ENCODE results near the gene PHF24.

PHF24 gene

DNA sequence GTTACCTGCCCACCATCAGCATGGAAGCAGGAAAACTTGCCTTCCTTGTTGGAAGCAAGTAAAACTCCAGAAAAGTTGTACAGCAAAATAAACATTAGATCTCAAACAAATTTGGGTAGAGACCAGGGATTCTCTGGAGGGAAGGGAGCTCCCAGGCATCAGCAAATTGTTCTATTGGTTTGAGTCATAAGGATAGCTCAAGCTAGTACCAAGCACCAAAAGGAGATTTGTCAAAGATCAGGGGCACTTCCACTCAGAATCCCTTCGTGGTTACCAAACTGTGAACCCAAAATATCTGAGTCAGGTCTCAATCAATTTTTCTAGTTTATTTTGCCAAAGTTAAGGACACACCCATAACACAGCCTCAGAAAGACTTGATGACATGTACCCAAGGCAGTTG, 69.3 kb downstream of the PHF24 start:
- no peak overlapping the region for H3K4me3 Mint-ChIP-seq
- DNase-seq: no peak
- peaks cover 20% of the 10 kb centered on the region for H3K9me3 Mint-ChIP-seq
- TF ChIP-seq, protein P1, sequence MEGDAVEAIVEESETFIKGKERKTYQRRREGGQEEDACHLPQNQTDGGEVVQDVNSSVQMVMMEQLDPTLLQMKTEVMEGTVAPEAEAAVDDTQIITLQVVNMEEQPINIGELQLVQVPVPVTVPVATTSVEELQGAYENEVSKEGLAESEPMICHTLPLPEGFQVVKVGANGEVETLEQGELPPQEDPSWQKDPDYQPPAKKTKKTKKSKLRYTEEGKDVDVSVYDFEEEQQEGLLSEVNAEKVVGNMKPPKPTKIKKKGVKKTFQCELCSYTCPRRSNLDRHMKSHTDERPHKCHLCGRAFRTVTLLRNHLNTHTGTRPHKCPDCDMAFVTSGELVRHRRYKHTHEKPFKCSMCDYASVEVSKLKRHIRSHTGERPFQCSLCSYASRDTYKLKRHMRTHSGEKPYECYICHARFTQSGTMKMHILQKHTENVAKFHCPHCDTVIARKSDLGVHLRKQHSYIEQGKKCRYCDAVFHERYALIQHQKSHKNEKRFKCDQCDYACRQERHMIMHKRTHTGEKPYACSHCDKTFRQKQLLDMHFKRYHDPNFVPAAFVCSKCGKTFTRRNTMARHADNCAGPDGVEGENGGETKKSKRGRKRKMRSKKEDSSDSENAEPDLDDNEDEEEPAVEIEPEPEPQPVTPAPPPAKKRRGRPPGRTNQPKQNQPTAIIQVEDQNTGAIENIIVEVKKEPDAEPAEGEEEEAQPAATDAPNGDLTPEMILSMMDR (IDR thresholded peaks at IDR 0.05): no peak
- peaks cover 43% of the 10 kb centered on the region for H3K4me1 Mint-ChIP-seq
- peak overlapping the region; percentile 84 for H3K27ac Mint-ChIP-seq
- peaks cover 59% of the 10 kb centered on the region for H3K36me3 Mint-ChIP-seq (ENCODE audit: low read depth)
- no peaks in the 10 kb centered on the region for H3K27me3 Mint-ChIP-seq (ENCODE audit: low read depth, poor library complexity)

- peaks cover 43% of the 10 kb centered on the region for H3K4me1 Mint-ChIP-seq
- TF ChIP-seq, protein P1 (IDR thresholded peaks at IDR 0.05): no peak
- no peak overlapping the region for H3K27ac Mint-ChIP-seq
- H3K36me3 Mint-ChIP-seq (ENCODE audit: low read depth): peaks cover 55% of the 10 kb centered on the region
- DNase-seq: no peak
- no peaks in the 10 kb centered on the region for H3K27me3 Mint-ChIP-seq (ENCODE audit: low read depth, poor library complexity)
- H3K9me3 Mint-ChIP-seq: peaks cover 20% of the 10 kb centered on the region
- H3K4me3 Mint-ChIP-seq: no peak overlapping the region
These were observed 69.8 kb downstream of the PHF24 start for GRCh38 chr9:35027860-35028259.

DNA sequence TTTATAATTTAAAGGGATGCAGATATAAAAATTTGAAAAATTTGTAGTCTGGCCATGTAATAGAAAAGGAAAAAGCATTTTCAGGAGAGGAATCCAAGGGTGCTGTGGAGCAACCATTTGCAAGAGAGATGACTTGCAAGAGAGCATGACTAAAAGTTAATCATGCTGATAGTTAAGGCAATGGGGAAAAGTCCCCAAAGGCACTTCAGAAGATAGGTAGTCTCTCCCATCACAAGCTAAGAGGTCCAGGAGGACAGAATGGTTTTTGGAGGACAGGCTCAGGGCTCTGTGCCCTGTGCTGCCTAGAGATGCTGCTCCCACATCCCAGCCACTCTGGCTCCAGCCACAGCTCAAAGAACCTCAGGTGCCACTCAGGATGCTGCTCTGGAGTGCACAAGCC, 70.3 kb downstream of the PHF24 start:
- Mint-ChIP-seq H3K4me1 (peaks cover 42% of the 10 kb centered on the region), H3K4me3 (no peak overlapping the region), H3K27me3 (ENCODE audit: low read depth, poor library complexity) (no peaks in the 10 kb centered on the region), H3K36me3 (ENCODE audit: low read depth) (peaks cover 53% of the 10 kb centered on the region), H3K27ac (no peak overlapping the region), H3K9me3 (peaks cover 20% of the 10 kb centered on the region)
- no peak for DNase-seq
- TF ChIP-seq, protein P1 (IDR thresholded peaks at IDR 0.05): no peak

- peaks cover 38% of the 10 kb centered on the region for H3K4me1 Mint-ChIP-seq
- no peaks in the 10 kb centered on the region for H3K27me3 Mint-ChIP-seq (ENCODE audit: low read depth, poor library complexity)
- TF ChIP-seq, protein P1 (IDR thresholded peaks at IDR 0.05): no peak
- H3K9me3 Mint-ChIP-seq: peaks cover 17% of the 10 kb centered on the region
- H3K36me3 Mint-ChIP-seq (ENCODE audit: low read depth): peaks cover 44% of the 10 kb centered on the region
- no peak overlapping the region for H3K27ac Mint-ChIP-seq
- DNase-seq: no peak
- H3K4me3 Mint-ChIP-seq: no peak overlapping the region
These were observed 71.2 kb downstream of the PHF24 start for GRCh38 chr9:35029241-35029640.

DNA sequence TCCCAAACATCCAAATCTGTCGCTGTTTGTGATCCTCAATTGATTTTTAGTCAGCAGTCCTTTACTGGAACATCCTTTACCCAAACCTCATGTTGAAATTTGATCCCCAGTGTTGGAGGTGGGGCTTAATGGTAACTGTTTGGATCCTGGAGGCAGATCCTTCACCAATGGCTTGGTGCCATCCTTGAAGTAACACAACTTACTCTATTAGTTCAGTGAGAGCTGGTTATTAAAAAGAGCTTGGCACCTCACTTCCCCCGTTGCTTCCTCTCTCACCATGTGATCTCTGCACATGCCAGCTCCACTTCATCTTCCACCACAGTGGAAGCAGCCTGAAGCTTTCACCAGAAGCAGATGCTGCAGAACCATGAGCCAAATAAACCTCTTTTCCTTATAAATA, 71.8 kb downstream of the PHF24 start:
- H3K27ac Mint-ChIP-seq: no peak overlapping the region
- peaks cover 14% of the 10 kb centered on the region for H3K9me3 Mint-ChIP-seq

More for the DNA sequence above, 71.8 kb downstream of the PHF24 start:
- H3K36me3 Mint-ChIP-seq (ENCODE audit: low read depth): peaks cover 38% of the 10 kb centered on the region
- no peak for DNase-seq
- TF ChIP-seq, protein P1 (IDR thresholded peaks at IDR 0.05): no peak
- no peak overlapping the region for H3K4me3 Mint-ChIP-seq
- no peaks in the 10 kb centered on the region for H3K27me3 Mint-ChIP-seq (ENCODE audit: low read depth, poor library complexity)
- peaks cover 38% of the 10 kb centered on the region for H3K4me1 Mint-ChIP-seq

All from nephron progenitor cell (in vitro differentiated cells).